OCI-LY1 (cell line): Measurements from ENCODE around the gene DNLZ.

ENCODE experiments used
- EZH2 ChIP-seq: fragments of 200-600 bp; sonication (generic), shearing (Covaris generic); IDR thresholded peaks from 2 replicates; pipeline ENCODE4 v1.8.0; 2017; ENCODE audit warnings: borderline replicate concordance, mixed run types, mild to moderate bottlenecking, antibody characterized with exemption, low read length, moderate library complexity, mixed read lengths
- TF ChIP-seq, protein P1 (sequence below): fragments of 200-600 bp; sonication (generic), shearing (Covaris generic); IDR thresholded peaks from 2 replicates; pipeline ENCODE4 v1.5.1; 2017; ENCODE audit warnings: mild to moderate bottlenecking, antibody characterized with exemption, low read length, moderate library complexity, mixed read lengths

GRCh38 chr9:136409557-136410455, 46.3 kb upstream of the DNLZ start:
- TF ChIP-seq, protein P1, sequence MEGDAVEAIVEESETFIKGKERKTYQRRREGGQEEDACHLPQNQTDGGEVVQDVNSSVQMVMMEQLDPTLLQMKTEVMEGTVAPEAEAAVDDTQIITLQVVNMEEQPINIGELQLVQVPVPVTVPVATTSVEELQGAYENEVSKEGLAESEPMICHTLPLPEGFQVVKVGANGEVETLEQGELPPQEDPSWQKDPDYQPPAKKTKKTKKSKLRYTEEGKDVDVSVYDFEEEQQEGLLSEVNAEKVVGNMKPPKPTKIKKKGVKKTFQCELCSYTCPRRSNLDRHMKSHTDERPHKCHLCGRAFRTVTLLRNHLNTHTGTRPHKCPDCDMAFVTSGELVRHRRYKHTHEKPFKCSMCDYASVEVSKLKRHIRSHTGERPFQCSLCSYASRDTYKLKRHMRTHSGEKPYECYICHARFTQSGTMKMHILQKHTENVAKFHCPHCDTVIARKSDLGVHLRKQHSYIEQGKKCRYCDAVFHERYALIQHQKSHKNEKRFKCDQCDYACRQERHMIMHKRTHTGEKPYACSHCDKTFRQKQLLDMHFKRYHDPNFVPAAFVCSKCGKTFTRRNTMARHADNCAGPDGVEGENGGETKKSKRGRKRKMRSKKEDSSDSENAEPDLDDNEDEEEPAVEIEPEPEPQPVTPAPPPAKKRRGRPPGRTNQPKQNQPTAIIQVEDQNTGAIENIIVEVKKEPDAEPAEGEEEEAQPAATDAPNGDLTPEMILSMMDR = no peak
- TF ChIP-seq EZH2 = no peak
